OCI-LY7 (cell line): ENCODE measurements around the gene PBX1. TPM values are rescaled to one million over a fixed set of nuclear protein-coding genes. Genes with fewer than 3 reads are reported as not detected.

Source experiments
- BruUV-seq: library from RNA; stranded (reverse); fragments of 400-500 nt; replicated peaks from 2 replicates; lab custom pipeline; 2021; lab: Mats Ljungman, UMichigan
- CTCF ChIA-PET: fragments of 300-600 bp; sonication (Branson Sonifier 250); formaldehyde crosslinking; loops from one replicate; lab custom pipeline; 2022; ENCODE audit warnings: antibody characterized with exemption; ENCODE audit not compliant: unreplicated experiment; lab: Charles Lee
- POLR2A ChIA-PET: fragments of 300-600 bp; sonication (Branson Sonifier 250); formaldehyde crosslinking; loops from one replicate; lab custom pipeline; 2022; ENCODE audit warnings: antibody characterized with exemption; lab: Charles Lee
- DNase-seq: peaks from one replicate; pipeline ENCODE4 v3.0.0-alpha.2; 2015; ENCODE audit warnings: low spot score
- H2AFZ ChIP-seq: fragments of 200-600 bp; sonication (generic), shearing (Covaris generic); 2 replicates; pipeline ENCODE4 v1.6.1; 2014; ENCODE audit warnings: mild to moderate bottlenecking, antibody characterized with exemption, low read length, moderate library complexity
- H3K27ac ChIP-seq: fragments of 200-600 bp; sonication (generic); 2 replicates; pipeline ENCODE4 v1.5.1; 2014; ENCODE audit warnings: mixed run types, low read depth, mild to moderate bottlenecking, moderate library complexity, low read length, inconsistent platforms; ENCODE audit not compliant: poor library complexity, severe bottlenecking
- H3K36me3 ChIP-seq: fragments of 200-600 bp; sonication (generic); 2 replicates; pipeline ENCODE4 v1.6.1; 2014; ENCODE audit warnings: mild to moderate bottlenecking, antibody characterized with exemption, low read length, moderate library complexity, mixed read lengths; ENCODE audit not compliant: insufficient read depth
- H3K4me1 ChIP-seq: fragments of 200-600 bp; sonication (generic); 2 replicates; pipeline ENCODE4 v1.5.1; 2014; ENCODE audit warnings: mild to moderate bottlenecking, low read length; ENCODE audit not compliant: insufficient read depth, poor library complexity, severe bottlenecking
- H3K4me2 ChIP-seq: fragments of 200-600 bp; sonication (generic); 2 replicates; pipeline ENCODE4 v1.6.1; 2014; ENCODE audit warnings: mild to moderate bottlenecking, low read length
- H3K4me3 ChIP-seq: fragments of 200-600 bp; sonication (generic); 2 replicates; pipeline ENCODE4 v1.5.1; 2014; ENCODE audit warnings: mild to moderate bottlenecking, low read depth, low read length; ENCODE audit not compliant: poor library complexity, severe bottlenecking
- H3K79me2 ChIP-seq: fragments of 200-600 bp; sonication (generic); 2 replicates; pipeline ENCODE4 v1.6.1; 2016; ENCODE audit warnings: low read depth, mild to moderate bottlenecking, low read length, moderate library complexity, mixed read lengths; ENCODE audit not compliant: insufficient read depth
- H3K9me2 ChIP-seq: fragments of 200-600 bp; sonication (generic); 2 replicates; pipeline ENCODE4 v1.6.1; 2016; ENCODE audit warnings: mild to moderate bottlenecking, low read length, mixed read lengths; ENCODE audit not compliant: insufficient read depth
- H3K9me3 ChIP-seq: fragments of 200-600 bp; sonication (generic); 2 replicates; pipeline ENCODE4 v1.6.1; 2014; ENCODE audit warnings: mild to moderate bottlenecking, mixed run types, low read length, mixed read lengths
- H4K20me1 ChIP-seq: fragments of 200-600 bp; sonication (generic); 2 replicates; pipeline ENCODE4 v1.6.1; 2014; ENCODE audit warnings: mild to moderate bottlenecking, antibody characterized with exemption, low read length, moderate library complexity, mixed read lengths; ENCODE audit not compliant: insufficient read depth
- CTCF ChIP-seq: fragments of 200-600 bp; sonication (generic); conservative IDR thresholded peaks from 2 replicates; pipeline ENCODE4 v1.5.1; 2014; ENCODE audit warnings: mild to moderate bottlenecking, antibody characterized with exemption, low read length, moderate library complexity, mixed read lengths
- EZH2phosphoT487 ChIP-seq: fragments of 200-600 bp; sonication (generic); IDR thresholded peaks from 2 replicates; pipeline ENCODE4 v1.6.1; 2018; ENCODE audit warnings: low read depth, borderline replicate concordance, mild to moderate bottlenecking, mixed run types, antibody characterized with exemption, low read length, moderate library complexity, mixed read lengths
- intact Hi-C: fragments of 100-400 bp; cut with micrococcal nuclease; formaldehyde crosslinking; loops from one replicate; pipeline ENCODE4 v1.10.0; 2022; ENCODE audit not compliant: unreplicated experiment
- total RNA-seq, 2 experiments: library from RNA; depleted of rRNA in 1 of 2; stranded (reverse); fragments of >200 nt in 1 of 2; shearing (Covaris generic) in 1 of 2; gene quantifications; 2 replicates each; pipeline ENCODE4 v1.2.3, GENCODE V29; 2014 to 2022

The PBX1 gene
- total RNA-seq, 2 experiments from 2014 or later, result not detected

GRCh38 chr1:164759144-164759920 lies 200.3 kb downstream of the PBX1 start:
- TF ChIP-seq CTCF (no peak), EZH2phosphoT487 (no peak)
- H3K4me3 ChIP-seq, result no peak overlapping the region
- no peaks in the 10 kb centered on the region for H3K79me2 ChIP-seq
- no peak for DNase-seq
- POLR2A ChIA-PET, result no interaction called here
- H3K9me2 ChIP-seq, result no peaks in the 10 kb centered on the region
- no peaks in the 10 kb centered on the region for H3K4me1 ChIP-seq
- no TSS peak for BruUV-seq
- no peak overlapping the region for H3K4me2 ChIP-seq
- CTCF ChIA-PET, result no interaction called here
- H2AFZ ChIP-seq, result no peak overlapping the region
- H3K36me3 ChIP-seq, result no peaks in the 10 kb centered on the region
- intact Hi-C loops, result no loop called here
- no peaks in the 10 kb centered on the region for H3K9me3 ChIP-seq
- no peak overlapping the region for H3K27ac ChIP-seq
- no peaks in the 10 kb centered on the region for H4K20me1 ChIP-seq

GRCh38 chr1:164759979-164760469 lies 201.0 kb downstream of the PBX1 start:
- Histone ChIP-seq H3K4me2 (no peak overlapping the region), H2AFZ (no peak overlapping the region), H3K4me3 (no peak overlapping the region), H3K4me1 (no peaks in the 10 kb centered on the region), H3K27ac (no peak overlapping the region), H4K20me1 (no peaks in the 10 kb centered on the region), H3K9me3 (no peaks in the 10 kb centered on the region), H3K9me2 (no peaks in the 10 kb centered on the region), H3K36me3 (no peaks in the 10 kb centered on the region), H3K79me2 (no peaks in the 10 kb centered on the region)
- no peak for DNase-seq
- BruUV-seq, result no TSS peak
- no peak for TF ChIP-seq EZH2phosphoT487
- TF ChIP-seq CTCF, result no peak
- intact Hi-C loops, result no loop called here
- CTCF ChIA-PET, result no interaction called here
- POLR2A ChIA-PET, result no interaction called here

DNA sequence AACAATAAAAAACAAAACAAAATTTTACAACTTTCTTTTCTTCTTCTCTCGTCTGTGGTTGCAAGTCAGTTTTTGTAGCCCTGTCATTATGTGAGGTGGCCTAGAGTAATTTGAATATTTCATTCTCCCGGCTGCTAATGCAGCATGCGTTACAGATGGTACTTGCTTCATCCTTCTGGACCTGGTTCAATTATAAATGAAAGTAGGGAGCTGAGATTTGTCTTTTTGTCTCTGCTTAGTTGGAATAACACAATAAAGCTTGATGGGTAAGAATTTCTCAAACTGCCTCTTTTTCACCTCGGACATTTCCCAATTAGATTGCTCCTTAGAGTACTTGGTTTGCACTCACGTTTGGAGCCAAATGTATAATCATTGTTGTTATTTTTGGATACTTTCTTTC lies 201.6 kb downstream of the PBX1 start:
- Histone ChIP-seq H4K20me1 (no peaks in the 10 kb centered on the region), H3K27ac (no peak overlapping the region), H3K79me2 (no peaks in the 10 kb centered on the region), H3K9me2 (no peaks in the 10 kb centered on the region), H3K4me3 (no peak overlapping the region), H3K4me1 (no peaks in the 10 kb centered on the region), H3K9me3 (no peaks in the 10 kb centered on the region), H2AFZ (no peak overlapping the region), H3K36me3 (no peaks in the 10 kb centered on the region), H3K4me2 (no peak overlapping the region)
- ChIA-PET POLR2A (no interaction called here), CTCF (no interaction called here)
- TF ChIP-seq CTCF (no peak), EZH2phosphoT487 (no peak)
- intact Hi-C loops, result no loop called here
- BruUV-seq, result no TSS peak
- no peak for DNase-seq
